ENCODE results near the gene NT5C3A.
A peak's percentile ranks its signal among the peaks of the same experiment; 100 is the strongest.

DNA sequence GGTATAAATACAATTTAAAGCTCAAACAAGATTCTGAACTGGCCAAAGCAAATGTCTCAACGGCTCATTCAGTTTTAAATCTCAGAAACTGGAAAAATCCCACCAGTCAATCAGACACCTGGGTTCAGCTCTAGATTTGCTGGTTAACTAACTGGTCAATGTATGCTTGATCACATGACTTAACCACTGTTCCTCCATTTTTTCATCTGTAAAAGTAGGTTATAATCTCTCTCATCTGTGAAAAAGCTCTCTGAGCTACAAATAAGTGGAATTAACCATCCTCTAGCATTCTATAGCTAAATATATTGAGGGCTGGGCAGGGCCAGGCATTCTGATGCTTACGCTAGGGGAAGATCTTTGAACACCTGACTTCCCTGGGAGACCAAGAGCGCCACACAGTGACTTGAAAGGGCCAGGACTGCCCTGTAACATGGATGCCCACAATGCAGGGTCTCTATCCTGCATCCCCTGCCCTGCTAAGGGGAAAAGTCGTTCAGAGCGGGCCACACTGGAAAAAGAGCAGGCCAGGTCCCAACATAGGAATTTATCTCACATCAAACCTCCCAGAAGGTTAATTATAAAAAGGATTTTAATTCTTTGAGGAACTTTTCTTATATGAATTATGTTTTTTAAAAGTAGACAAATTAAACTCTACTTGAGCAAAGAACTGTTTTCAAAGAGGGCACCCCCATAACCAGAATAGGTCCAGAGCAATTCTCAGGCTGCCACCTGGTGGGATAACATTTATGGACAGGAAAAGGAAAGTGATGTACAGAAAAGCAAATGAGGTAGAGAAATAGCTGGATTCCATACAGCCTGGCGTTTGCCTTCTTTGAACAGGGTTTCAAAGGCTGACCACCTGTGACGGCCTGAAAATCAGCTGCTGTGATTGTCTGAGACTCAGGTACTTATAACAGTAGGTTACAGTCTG lies 44.8 kb upstream of the NT5C3A start:
- TF ChIP-seq CTCF (IDR thresholded peaks at IDR 0.05) (peak in 11 of 12 donors; percentile 14 to 63 (median 31)), POLR2A (IDR thresholded peaks at IDR 0.05) (no peak)
